Kidney epithelial cell (primary cell): ENCODE measurements around the gene GNA14. TPM values are rescaled to one million over a fixed set of nuclear protein-coding genes. Genes with fewer than 3 reads are reported as not detected.
"Not testable (repeated sequence)": the region's sequence is repeated elsewhere in the genome, so short reads cannot be mapped to it uniquely, and the experiment has no call there.

Experiments used
- DNase-seq: peaks from one replicate; pipeline ENCODE4 v3.0.0-alpha.2; 2010; ENCODE audit warnings: low read depth
- H3K27me3 ChIP-seq: 2 replicates; pipeline ENCODE4 v1.6.0; 2011; ENCODE audit warnings: low read length; ENCODE audit not compliant: control insufficient read depth, insufficient read depth
- H3K36me3 ChIP-seq: 2 replicates; pipeline ENCODE4 v1.5.1; 2011; ENCODE audit warnings: low read length; ENCODE audit not compliant: control insufficient read depth, insufficient read depth
- H3K4me3 ChIP-seq: 2 replicates; pipeline ENCODE4 v1.5.1; 2011; ENCODE audit warnings: low read depth, mild to moderate bottlenecking, control low read depth, low read length
- CTCF ChIP-seq: IDR thresholded peaks from 2 replicates; pipeline ENCODE4 v1.5.1; 2011; ENCODE audit warnings: mild to moderate bottlenecking, moderate library complexity, low read length, control low read depth, inconsistent platforms; ENCODE audit not compliant: insufficient read depth, poor library complexity, severe bottlenecking
- total RNA-seq: library from RNA; depleted of rRNA; stranded (reverse); fragments of >200 nt; gene quantifications from 2 replicates; pipeline ENCODE4 v1.2.3, GENCODE V29; 2015

The GNA14 gene
- total RNA-seq, 1 donor from 2014 or later: 0.63 TPM

- DNase-seq: no peak
- no peak for TF ChIP-seq CTCF
- Histone ChIP-seq H3K27me3 (no peaks in the 10 kb centered on the region), H3K36me3 (no peaks in the 10 kb centered on the region), H3K4me3 (no peak overlapping the region)
Measured at GRCh38 chr9:77449240-77450084, 198.7 kb downstream of the GNA14 start.

GRCh38 chr9:77447646-77448045 is 200.5 kb downstream of the GNA14 start:
- no peak for TF ChIP-seq CTCF
- H3K36me3 ChIP-seq: no peaks in the 10 kb centered on the region
- H3K4me3 ChIP-seq: no peak overlapping the region
- DNase-seq: no peak
- no peaks in the 10 kb centered on the region for H3K27me3 ChIP-seq

GRCh38 chr9:77442436-77442835 is 205.7 kb downstream of the GNA14 start:
- H3K4me3 ChIP-seq: no peak overlapping the region
- H3K27me3 ChIP-seq: no peaks in the 10 kb centered on the region

GRCh38 chr9:77441124-77441523 is 207.0 kb downstream of the GNA14 start:
- H3K4me3 ChIP-seq, H3K36me3 ChIP-seq, H3K27me3 ChIP-seq, DNase-seq: not testable (repeated sequence)

More at GRCh38 chr9:77442436-77442835, 205.7 kb downstream of the GNA14 start:
- no peak for DNase-seq
- no peak for TF ChIP-seq CTCF
- H3K36me3 ChIP-seq: no peaks in the 10 kb centered on the region

GRCh38 chr9:77440057-77440456 is 208.1 kb downstream of the GNA14 start:
- H3K36me3 ChIP-seq: no peaks in the 10 kb centered on the region
- DNase-seq: no peak
- H3K4me3 ChIP-seq: no peak overlapping the region
- TF ChIP-seq CTCF: no peak
- no peaks in the 10 kb centered on the region for H3K27me3 ChIP-seq

GRCh38 chr9:77438653-77439052 is 209.5 kb downstream of the GNA14 start:
- no peak overlapping the region for H3K4me3 ChIP-seq
- DNase-seq: no peak
- no peak for TF ChIP-seq CTCF
- H3K27me3 ChIP-seq: no peaks in the 10 kb centered on the region
- H3K36me3 ChIP-seq: no peaks in the 10 kb centered on the region
